ENCODE results near the gene RET. TPM values are rescaled to one million over a fixed set of nuclear protein-coding genes. Genes with fewer than 3 reads are reported as not detected.

Gene RET
- polyA plus RNA-seq, 3 donors, result 21.3 to 25.2 (median 24.3) TPM

DNA sequence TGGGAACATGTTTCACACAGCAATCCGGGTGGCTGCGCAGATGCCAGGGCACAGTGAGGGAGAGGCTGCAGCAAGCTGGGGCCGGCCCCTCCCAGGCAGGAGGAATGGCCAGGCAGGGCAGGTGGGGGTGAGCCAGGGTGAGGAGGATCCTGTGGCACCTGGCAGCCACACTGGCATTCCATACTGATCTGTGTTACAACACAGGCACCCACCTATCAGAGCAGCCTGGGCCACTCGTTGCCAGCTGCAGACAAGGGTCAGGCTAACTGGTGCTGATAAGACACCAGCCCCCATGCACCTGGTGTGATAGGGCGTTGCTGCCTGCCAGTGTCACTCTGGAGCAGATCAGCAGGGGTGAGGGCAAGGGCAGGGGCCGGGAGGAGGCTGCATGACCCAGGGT lies 16.6 kb upstream of the RET start:
- DNase-seq, result no peak

DNA sequence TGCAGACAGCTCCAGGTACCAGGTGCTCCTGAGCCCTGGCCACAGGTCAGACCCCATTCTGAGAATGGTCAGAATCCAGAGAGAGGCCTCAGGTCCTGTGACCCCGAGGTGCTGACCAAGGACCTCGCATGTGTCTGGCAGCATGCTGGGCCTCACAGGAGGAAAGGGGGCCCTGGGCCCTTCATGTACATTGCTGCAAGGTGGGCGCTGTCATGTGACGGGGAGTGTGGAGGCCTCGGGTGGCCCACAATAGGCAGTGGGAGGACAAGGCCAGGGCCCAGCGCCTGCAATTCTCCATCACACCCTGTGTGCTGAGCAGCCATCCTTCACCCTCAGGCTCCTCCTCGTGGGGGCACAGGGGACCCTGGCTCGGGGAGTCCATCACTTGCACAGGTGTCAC lies 15.5 kb upstream of the RET start:
- DNase-seq, result no peak

DNA sequence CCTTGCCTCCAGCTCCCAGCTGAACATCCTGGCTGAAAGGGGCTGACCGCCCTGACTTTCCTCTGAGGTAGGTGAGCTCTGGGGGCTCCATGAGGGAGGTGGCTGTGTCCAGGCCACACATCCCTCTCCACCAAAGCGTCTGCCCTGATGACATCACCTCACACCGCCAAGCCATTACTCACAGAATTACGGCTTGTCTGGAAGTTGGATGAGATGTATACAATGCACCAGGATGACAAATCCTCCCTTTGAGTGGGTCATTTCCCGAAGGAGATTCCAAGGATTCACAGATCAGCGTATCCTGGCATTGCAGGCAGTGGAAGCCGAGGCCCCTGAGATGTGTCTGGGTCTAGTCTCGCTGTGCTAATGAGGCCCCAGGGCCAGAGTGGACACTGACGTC lies 15.1 kb upstream of the RET start:
- no peak for DNase-seq

DNA sequence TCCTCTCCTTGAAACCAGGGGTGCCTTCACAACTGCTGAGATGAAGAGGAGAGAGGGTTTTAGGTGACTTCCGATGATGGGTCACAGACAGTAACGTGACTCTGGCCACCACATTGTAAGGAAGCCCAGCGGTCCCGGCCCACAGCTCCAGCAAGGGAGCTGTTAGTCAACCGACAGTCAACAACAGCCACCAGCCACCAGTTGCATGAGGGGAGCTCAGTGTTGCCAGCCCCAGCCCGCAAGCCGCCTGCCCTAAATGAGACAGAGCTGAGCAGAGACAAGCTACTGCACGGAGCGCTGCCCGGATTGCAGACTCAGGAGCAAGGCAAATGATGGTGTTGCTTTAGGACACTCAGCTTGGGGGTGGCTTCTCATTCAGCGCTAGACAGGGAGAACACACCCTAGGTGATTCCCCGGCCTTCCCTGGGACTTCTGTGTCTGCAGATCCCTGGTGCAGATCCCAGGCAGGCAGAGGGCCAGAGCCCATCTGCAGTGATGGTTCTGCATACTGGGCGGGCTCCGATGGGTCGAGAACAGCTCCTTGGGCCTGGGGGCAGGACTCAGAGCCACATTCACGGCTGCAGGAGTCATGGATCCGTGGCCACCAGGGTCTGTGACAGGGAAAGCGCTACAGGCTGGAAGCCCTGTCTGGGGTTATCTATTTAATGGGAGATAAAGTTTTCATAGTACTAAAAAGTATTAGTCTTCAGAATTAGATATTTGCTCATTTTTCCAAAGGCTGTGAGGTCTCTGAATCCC lies 14.3 kb upstream of the RET start:
- DNase-seq, result no peak

DNA sequence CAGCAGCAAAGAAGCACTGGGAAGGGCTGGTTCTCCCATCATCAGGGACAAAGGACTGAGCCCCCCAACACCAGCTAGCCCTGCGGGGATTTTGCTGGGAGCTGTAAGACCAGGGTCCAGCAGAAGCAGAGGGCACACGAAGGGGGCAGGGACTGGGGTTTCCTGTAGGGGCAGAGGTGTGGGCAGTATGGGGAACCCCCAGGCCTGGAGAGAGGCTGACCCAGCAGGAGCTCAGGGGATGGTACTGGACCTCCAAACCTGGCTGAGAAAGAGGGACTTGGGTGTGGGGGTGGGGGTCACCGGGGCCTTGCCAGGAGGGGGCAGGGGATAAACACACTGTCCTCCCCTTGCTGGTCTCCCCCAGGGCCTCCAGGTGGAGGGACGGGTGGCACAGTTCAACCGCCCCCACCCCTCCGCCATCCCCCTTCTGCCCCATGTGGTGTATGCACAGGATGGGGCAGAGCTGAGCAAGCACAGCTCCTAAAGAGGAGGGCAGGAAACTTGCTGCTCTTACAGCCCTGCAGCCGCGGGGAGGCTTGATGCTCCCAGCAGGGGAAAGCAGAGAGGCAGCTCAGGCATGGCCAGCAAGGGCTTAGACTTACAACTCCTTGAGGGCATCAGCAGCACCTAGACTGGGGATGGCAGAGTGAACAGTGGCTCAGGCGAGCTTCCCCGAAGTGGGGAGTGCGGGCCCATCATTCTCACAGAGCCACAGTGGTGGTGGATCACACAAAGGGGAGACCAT lies 12.4 kb upstream of the RET start:
- DNase-seq, result no peak

DNA sequence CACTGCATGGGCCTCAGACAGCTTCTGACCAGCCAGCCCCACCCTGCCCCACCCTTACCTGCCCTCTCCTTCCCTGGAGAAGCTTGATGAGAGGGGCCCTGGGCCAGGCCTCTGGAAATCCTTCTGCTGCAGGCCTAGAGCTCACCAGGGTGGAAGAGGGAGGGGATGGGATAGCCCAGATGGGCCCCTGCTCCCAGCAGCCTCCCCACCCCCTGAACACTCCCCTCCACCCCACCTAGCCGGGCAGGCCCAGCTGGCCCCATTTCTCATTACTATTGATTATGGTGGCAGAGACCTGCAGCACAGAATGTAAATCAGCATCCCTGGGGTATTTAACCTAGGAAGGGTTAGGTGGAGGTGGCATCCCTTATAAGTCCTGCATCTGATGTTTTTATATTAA lies 11.6 kb upstream of the RET start:
- no peak for DNase-seq

DNA sequence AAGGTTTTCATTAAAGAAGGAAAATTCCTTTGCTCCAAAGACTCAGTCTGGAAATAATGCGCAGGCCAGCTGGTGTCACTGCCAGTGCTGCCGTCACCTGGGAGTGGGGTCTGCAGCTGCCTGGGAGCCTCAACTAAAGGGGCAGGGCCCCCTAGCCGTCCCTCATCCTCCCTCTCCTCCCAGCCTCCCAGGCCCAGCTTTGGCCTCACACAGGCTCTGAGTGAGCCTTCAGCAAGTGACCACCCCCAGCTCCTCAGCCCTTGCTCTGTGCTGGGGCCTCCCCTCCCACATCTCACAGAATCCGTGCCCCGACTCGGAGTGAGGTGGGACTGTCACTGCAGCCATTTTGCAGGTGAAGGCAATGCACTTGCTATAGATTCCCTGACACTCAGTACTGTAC lies 11.1 kb upstream of the RET start:
- DNase-seq, result no peak

DNA sequence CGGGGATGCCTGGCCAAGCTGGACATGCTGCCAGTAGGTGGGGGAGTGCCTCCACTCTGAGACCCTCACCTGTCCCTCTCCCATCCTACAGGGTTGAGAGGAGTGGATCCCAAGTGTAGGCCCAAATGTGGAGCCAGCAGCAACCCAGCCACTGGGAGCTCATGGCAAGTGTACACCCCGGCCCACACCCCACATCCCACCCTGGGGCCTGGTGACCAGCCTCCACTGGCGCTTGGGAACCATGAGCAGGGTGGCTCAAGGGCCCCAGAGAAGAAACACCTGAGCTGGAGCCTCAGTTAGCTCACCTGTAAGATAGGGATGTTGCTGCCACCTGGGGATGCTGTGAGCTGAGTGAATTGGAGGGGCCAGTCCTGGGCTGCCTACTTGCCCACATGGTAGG lies 10.4 kb upstream of the RET start:
- DNase-seq, result no peak

DNA sequence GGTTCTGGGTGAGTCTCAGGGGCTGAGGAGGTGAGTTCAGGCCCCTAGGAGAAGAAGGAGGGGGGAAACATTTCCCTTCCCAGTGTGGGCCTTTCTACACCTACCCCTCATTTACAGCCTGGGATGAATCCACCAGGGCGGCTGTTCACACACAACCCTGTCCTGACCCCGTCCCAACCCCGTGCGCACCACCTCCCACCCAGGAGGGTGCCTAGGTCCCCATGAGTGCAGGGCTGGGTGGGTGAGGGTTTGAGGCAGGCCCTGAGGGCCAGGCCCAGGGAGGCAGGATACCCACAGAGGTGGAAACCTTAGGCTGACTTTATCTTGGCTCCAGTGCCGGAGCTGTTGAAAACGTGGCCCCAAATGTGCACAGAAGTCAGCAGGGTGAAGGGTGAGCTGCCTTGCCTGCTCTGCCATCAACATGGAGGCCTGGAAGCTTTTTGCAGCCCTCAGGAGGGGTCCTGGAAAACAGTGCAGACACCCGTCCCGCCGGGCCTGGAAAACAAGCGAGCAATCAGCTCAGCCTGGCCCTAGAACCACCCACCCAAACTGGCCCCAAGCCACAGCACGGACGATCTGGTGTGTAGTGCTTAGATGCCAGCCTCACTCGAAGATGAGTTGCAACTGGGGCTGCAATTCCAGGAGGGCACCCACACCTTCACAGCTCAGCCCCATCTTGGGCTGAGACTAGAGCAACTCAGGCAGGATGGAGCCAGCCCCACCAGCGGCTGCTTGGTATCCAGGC lies 9.3 kb upstream of the RET start:
- DNase-seq, result no peak

DNA sequence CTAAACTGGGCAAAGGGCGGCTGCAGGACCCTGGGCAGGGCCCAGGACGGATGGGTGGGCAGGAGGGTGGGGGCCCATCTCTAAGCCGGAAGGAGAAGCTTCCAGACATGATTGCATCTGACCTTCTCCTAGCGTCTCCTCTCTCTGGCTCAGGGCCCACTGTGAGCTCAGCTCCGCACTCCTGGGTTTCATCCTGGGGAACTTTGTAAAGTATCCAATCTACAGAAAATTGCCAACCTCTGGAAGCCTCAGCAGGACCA lies 8.8 kb upstream of the RET start:
- DNase-seq, result no peak

DNA sequence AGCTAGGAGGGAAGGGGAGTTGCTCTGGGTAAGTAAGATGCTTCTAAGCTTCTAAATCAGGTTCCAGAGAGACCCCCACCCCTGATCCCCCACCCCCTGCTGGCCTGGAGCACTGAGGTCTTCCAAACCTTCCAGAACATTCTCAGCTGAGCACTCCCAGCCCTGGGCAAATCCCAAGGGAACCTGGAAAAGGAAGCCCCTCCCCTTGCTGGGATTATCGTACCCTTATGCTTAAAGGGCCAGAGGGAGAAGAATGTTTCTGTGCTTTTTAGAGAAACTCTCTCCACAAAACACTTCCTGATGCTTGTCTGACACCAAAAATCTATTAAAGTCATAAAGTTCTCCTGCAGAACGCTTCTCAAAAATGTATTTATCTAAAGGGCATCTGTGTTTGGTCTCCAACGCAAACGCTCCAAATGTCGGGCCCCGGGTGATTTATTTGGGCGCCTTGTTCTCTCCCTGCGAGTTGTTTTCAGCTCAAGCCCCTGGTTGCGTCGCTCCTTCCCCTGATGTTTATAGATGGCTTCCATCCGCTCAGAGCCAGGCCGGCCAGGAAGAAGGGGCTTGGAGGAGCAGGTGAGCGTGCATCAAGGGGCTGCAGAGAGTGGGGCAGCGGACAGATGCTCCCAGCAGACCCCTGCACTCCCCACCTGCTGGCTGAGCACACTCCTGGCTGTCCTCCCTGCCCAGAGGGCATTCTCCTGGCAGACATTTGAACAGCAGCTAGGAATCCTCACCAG lies 8.2 kb upstream of the RET start:
- no peak for DNase-seq

DNA sequence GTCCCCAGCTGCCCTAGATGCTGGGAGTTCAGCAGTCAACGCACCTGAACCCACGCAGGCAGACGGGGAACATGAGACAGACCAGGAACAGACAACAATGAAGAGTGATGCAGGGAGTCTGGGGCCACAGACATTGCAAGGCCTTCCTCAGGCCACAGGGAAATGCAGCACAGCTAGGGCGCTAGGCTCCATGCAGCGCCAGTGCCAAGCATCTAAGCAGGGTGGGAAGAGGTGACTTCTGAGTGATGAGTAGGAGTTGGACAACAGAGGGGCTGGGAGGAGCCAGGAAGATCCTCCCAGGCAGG lies 7.7 kb upstream of the RET start:
- DNase-seq, result no peak

DNA sequence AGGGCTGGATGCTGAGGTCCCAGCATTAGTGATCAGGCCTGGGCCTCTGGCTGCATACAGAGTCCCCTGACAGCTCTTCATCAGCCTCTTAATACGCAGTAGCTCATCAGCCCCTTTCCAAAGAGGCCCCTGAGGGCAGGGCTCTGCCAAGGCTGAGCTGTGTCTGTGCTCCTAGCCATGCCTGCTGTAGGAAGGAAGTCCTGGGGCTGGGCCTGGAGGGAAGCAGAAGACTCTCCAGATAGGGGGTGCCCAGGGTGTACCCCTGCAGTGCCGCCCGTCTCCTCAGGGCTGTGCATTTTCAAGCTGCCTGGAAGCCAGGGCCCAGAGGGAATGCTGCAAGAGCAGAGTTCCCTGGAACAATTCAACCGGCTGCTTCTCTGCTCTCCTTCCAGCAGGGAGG lies 7.3 kb upstream of the RET start:
- no peak for DNase-seq

DNA sequence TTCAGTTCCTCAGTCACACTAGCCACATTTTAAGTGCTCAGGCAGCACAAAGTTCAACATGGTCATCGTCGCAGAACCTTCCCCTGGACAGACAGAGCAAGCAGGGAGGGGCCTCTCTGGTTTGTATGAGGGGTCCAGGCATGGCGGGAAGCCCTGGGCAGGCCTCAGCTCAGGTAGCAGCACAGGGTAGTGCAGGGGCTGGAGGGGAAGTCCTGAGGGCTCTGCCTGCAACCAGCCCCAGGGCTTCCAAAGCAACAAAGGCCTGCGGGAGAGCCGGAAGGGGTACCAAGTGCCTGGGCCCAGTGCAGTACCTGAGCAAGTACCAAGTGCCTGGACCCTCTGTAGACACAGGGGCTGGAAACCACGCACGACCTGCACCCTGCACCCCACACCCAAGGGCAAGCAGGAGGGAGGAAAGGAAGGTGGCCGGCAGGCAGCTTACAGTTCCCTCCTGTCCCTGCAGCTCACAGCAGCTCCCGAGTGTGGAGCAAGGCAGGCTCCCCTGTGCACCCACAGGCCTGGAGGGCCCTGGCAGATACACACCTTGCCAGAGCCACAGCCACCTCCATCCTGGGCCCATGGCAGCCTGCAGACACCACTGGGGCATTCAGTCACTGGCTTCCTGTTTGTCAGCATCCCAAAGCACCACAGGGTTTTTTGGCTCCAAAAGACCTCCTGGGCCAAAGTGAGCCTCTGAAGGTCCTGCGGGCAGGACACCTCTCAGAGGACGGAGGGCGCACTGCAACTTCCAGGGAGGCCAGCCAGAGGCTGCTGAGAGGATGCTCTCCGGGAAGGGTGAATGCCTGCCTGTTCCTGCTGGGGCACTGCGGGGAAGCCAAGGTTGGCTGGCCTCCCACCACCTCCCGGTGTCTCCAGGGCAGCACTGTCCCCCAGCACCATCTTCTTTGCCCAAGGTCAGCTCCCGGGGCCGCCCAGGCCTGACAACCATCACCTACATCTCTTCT lies 6.5 kb upstream of the RET start:
- no peak for DNase-seq

DNA sequence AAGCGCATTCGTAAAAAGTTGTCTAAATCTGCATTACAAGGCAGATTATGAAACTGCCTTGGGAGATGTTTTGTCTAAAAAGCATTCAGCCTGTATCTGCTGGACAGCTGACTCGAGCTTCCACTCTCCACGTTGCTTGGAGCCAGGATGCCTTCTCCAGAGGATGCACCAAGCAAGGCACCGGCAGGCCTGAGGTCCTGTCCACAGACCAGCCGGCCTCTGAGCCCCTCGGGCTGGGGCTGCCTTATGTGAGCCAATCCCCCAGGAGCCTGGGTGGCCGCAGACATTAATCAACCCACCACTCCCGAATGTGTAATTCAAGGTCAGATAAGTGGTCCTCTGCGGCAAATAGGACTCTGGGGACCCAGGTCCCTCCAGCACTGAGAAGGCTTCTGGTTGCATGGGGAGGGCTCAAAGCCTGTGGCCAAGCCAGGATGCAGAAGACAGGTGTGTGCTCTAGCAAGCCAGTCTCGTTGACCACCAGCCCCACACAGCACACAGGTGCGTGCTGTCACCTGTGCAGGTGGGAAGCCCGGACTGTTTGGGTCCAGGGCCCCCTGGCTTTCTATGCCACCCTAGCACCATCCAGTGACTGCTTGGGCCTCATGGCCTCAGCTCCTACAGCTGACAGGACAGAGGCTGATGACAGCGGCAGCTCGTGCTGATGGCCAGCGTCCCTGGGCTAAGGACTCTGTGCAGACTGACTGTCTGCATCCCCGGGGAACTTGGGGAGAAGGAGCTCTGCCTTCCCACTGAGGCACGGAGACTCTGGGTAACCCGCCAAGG lies 4.8 kb upstream of the RET start:
- no peak for DNase-seq

DNA sequence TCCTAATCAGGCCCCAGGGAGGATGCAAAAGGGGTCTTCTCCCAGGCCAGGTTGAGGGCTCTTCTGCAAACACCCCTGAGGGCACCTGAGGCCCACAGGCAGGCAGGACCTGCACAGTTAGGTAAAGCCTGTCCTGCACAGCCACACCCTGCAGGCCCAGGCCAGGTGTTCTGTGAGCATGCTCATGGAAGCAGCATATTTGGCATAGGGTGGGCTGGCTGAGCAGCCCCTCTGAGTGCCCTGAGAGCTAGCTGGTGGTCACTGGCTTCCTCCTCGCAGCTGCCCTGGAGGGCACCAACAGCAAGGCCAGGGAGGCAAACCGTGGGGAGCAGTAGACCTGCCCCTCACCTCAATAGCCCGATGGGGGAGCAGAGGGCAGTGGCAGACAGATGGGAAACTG lies 3.7 kb upstream of the RET start:
- DNase-seq, result no peak

DNA sequence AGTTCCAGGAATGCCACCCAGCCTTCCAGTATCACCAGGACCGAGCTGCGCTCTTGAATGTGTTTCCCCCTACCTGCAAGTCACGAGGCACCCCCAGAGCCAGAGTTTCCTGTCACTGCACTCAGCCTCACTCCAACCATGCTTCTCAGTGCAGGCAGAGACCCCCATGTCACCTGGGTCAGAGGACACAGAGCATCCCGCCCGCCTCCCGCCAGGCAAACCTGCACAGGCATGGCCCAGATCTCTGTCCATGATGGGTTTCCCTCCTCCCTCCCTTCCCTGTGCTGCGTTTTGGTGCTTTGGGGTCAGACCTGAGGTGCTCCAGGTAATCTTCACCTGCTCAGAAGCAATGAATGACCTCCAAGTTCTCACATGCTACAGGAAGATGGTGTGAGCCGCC lies 3.1 kb upstream of the RET start:
- DNase-seq, result no peak

DNA sequence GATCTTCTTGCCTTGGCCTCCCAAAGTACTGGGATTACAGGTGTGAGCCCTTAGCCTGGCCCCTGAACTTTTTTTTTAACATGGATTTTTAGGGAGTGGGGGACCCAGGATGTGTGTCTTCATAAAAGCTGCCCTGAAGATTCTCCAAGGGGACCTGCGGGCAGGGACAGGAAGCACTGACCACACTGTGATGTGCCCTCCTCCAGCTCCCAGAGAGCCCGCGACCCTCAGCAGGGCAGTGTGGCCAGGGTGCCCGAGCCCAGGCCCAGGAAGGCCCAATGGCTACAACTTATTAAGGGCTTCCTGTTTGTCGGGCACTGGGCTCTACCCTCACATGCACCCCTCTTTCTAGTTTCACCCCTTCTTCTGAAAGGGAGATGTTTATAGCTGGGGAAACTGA lies 2.5 kb upstream of the RET start:
- DNase-seq, result no peak

DNA sequence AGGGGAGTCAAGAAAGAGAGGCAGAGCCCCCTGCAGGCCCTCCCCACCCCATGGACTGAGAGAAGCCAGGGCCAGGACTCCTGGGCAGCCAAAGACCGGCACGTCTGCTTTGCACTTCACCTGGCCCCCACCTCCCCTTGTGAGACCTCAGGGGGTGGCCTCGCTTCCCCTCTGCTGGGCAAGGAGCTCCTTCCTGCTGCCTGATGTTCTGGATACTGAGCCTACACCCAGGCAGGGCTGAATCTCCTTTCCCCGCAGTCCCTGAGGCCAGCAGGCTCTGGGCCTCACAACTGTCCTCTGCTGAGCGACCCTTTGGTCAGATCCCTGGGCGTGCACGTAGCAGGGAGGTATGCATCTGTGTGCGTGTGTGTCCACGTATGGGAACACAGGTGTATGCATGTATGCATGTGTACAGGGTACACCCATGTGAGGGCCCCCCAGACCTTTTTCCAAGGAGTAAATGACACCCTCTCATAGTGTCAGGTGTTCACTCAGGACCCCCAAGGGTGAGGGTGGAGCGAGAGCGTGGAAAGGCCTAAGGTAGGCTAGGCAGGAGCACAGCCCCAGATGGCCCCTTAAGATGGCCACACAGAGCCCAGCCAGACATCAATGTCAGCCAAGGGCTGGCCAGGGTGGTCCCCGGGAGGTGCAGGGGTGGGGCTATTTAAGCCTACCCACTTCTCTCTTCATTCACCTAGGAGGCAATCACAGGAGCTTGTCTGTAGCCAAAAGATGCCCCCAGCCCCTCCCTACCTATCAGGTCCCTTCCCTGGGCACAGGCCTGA lies 1.9 kb upstream of the RET start:
- DNase-seq, result no peak

DNA sequence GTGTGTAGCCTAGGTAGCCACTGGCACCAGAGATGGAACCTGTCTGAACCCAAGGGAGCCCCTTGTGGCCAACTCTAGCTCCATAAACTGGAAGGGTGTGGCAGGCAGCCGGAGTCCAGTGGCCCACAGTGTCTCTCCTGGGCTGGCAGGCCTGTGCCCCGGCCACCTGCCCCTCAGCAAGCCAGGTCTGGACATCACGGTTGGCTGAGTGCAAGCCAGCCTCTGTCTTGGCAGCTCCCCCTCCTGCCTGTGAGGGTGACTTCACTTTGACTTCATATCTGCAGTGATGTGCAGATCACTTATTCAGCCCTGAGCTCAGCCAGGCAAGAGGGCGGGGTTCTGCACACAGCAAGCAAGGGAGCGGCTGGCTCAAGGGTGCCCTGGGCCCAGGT lies 1.3 kb upstream of the RET start:
- DNase-seq, result no peak

Data from renal pelvis (tissue), 4 donors.